H9 (cell line): ENCODE measurements around the gene ADAMTS17. TPM values are rescaled to one million over a fixed set of nuclear protein-coding genes. Genes with fewer than 3 reads are reported as not detected.

Experiments used
- DNase-seq: peaks from one replicate; pipeline ENCODE4 v3.0.0-alpha.2; 2017
- H2AFZ ChIP-seq: one replicate; pipeline ENCODE4 v1.6.1; 2013; ENCODE audit warnings: mild to moderate bottlenecking, low read length, control low read depth, moderate library complexity
- H2AK5ac ChIP-seq: 2 replicates; pipeline ENCODE4 v1.6.1; 2013; ENCODE audit warnings: low read length, control low read depth, mixed read lengths; ENCODE audit not compliant: insufficient read length
- H2BK120ac ChIP-seq: one replicate; pipeline ENCODE4 v1.6.1; 2013; ENCODE audit warnings: low read depth, mild to moderate bottlenecking, low read length, control low read depth, inconsistent platforms; ENCODE audit not compliant: poor library complexity, severe bottlenecking
- H2BK12ac ChIP-seq: 2 replicates; pipeline ENCODE4 v1.6.1; 2013; ENCODE audit warnings: low read length, control low read depth, mixed read lengths, low read depth; ENCODE audit not compliant: insufficient read length
- H2BK15ac ChIP-seq: 2 replicates; pipeline ENCODE4 v1.6.1; 2013; ENCODE audit warnings: low read depth, low read length, control low read depth
- H2BK20ac ChIP-seq: one replicate; pipeline ENCODE4 v1.6.1; 2013; ENCODE audit warnings: low read depth, mild to moderate bottlenecking, low read length, control low read depth, inconsistent platforms; ENCODE audit not compliant: poor library complexity, severe bottlenecking
- H2BK5ac ChIP-seq: 2 replicates; pipeline ENCODE4 v1.6.1; 2013; ENCODE audit warnings: low read length, control low read depth, mixed read lengths; ENCODE audit not compliant: insufficient read length
- H3K14ac ChIP-seq: 2 replicates; pipeline ENCODE4 v1.6.1; 2013; ENCODE audit warnings: low read length, control low read depth; ENCODE audit not compliant: insufficient read depth
- H3K18ac ChIP-seq: 2 replicates; pipeline ENCODE4 v1.6.1; 2013; ENCODE audit warnings: low read depth, mild to moderate bottlenecking, mixed read lengths, low read length, control low read depth; ENCODE audit not compliant: insufficient read length
- H3K23ac ChIP-seq: 2 replicates; pipeline ENCODE4 v1.6.1; 2013; ENCODE audit warnings: low read length, control low read depth, mixed read lengths, low read depth; ENCODE audit not compliant: insufficient read length
- H3K23me2 ChIP-seq: 2 replicates; pipeline ENCODE4 v1.6.1; 2013; ENCODE audit warnings: low read depth, mild to moderate bottlenecking, mixed read lengths, low read length, control low read depth; ENCODE audit not compliant: insufficient read length, poor library complexity, severe bottlenecking
- H3K27ac ChIP-seq: 2 replicates; pipeline ENCODE4 v1.5.1; 2013; ENCODE audit warnings: low read length, control low read depth, mixed read lengths, low read depth; ENCODE audit not compliant: insufficient read length
- H3K27me3 ChIP-seq: 2 replicates; pipeline ENCODE4 v1.6.1; 2013; ENCODE audit warnings: low read length, control low read depth, inconsistent platforms; ENCODE audit not compliant: insufficient read depth
- H3K4ac ChIP-seq: 2 replicates; pipeline ENCODE4 v1.6.1; 2013; ENCODE audit warnings: low read depth, mild to moderate bottlenecking, control low read depth, inconsistent platforms, low read length, moderate library complexity
- H3K4me1 ChIP-seq: 2 replicates; pipeline ENCODE4 v1.6.1; 2013; ENCODE audit warnings: low read length, control low read depth, inconsistent platforms; ENCODE audit not compliant: insufficient read depth
- H3K4me2 ChIP-seq: 2 replicates; pipeline ENCODE4 v1.6.1; 2013; ENCODE audit warnings: low read length, control low read depth, mixed read lengths; ENCODE audit not compliant: insufficient read length, insufficient read depth
- H3K56ac ChIP-seq: 2 replicates; pipeline ENCODE4 v1.6.1; 2013; ENCODE audit warnings: low read depth, mild to moderate bottlenecking, mixed read lengths, low read length, control low read depth; ENCODE audit not compliant: insufficient read length
- H3K79me1 ChIP-seq: 2 replicates; pipeline ENCODE4 v1.6.1; 2013; ENCODE audit warnings: low read depth, mild to moderate bottlenecking, moderate library complexity, low read length, control low read depth, inconsistent platforms; ENCODE audit not compliant: insufficient read depth, poor library complexity, severe bottlenecking
- H3K79me2 ChIP-seq: 2 replicates; pipeline ENCODE4 v1.6.1; 2013; ENCODE audit warnings: low read length, control low read depth, inconsistent platforms; ENCODE audit not compliant: insufficient read depth
- H3K9ac ChIP-seq: 2 replicates; pipeline ENCODE4 v1.6.1; 2013; ENCODE audit warnings: low read length, control low read depth, mixed read lengths; ENCODE audit not compliant: insufficient read length; ENCODE audit errors: extremely low read depth
- H3K9me3 ChIP-seq: one replicate; pipeline ENCODE4 v1.6.1; 2013; ENCODE audit warnings: low read depth, low read length, inconsistent platforms; ENCODE audit not compliant: control insufficient read depth
- H3T11ph ChIP-seq: one replicate; pipeline ENCODE4 v1.6.1; 2013; ENCODE audit warnings: mild to moderate bottlenecking, low read length, control low read depth, inconsistent platforms
- H4K20me1 ChIP-seq: one replicate; pipeline ENCODE4 v1.6.1; 2013; ENCODE audit not compliant: control insufficient read depth, insufficient read length, insufficient read depth
- H4K5ac ChIP-seq: 2 replicates; pipeline ENCODE4 v1.6.1; 2013; ENCODE audit warnings: low read depth, mild to moderate bottlenecking, mixed read lengths, low read length, control low read depth; ENCODE audit not compliant: insufficient read length
- H4K8ac ChIP-seq: replicated peaks from 2 replicates; pipeline ENCODE4 v1.6.1; 2013; ENCODE audit warnings: low read length, control low read depth, mixed read lengths, low read depth; ENCODE audit not compliant: insufficient read length
- H4K91ac ChIP-seq: 2 replicates; pipeline ENCODE4 v1.6.1; 2013; ENCODE audit warnings: low read depth, mild to moderate bottlenecking, moderate library complexity, mixed read lengths, low read length, control low read depth; ENCODE audit not compliant: insufficient read length
- H3K27ac Mint-ChIP-seq, 3 experiments: 2 replicates in 2 of 3; 3 replicates in 1 of 3; pipeline ENCODE4 v1.8.0; 2020 to 2021; ENCODE audit warnings: mixed read lengths in 3 of 3, mild to moderate bottlenecking in 1 of 3, moderate library complexity in 1 of 3
- H3K27me3 Mint-ChIP-seq: 2 replicates; pipeline ENCODE4 v1.8.0; 2021; ENCODE audit warnings: low read depth, mild to moderate bottlenecking, moderate library complexity, mixed read lengths
- H3K36me3 Mint-ChIP-seq, 3 experiments: 2 replicates in 2 of 3; 3 replicates in 1 of 3; pipeline ENCODE4 v1.8.0; 2020 to 2021; ENCODE audit warnings: low read depth in 3 of 3, mixed read lengths in 3 of 3; ENCODE audit not compliant: insufficient read depth in 1 of 3
- H3K4me1 Mint-ChIP-seq, 2 experiments: 2 replicates each; pipeline ENCODE4 v1.8.0; 2020; ENCODE audit warnings: mixed read lengths in 2 of 2
- H3K4me3 Mint-ChIP-seq, 2 experiments: 2 replicates in 1 of 2; 3 replicates in 1 of 2; pipeline ENCODE4 v1.8.0; 2020 to 2021; ENCODE audit warnings: mild to moderate bottlenecking in 2 of 2, mixed read lengths in 2 of 2, moderate library complexity in 1 of 2
- H3K9me3 Mint-ChIP-seq, 2 experiments: 2 replicates in 1 of 2; 3 replicates in 1 of 2; pipeline ENCODE4 v1.8.0; 2020; ENCODE audit warnings: mild to moderate bottlenecking in 2 of 2, mixed read lengths in 2 of 2, moderate library complexity in 1 of 2
- WGBS: extraction: QIAGEN DNeasy Blood & Tissue Kit; methylation state at CpG from one replicate; pipeline ENCODE4 v1.1.7; 2013; ENCODE audit warnings: missing lambda C conversion rate, low lambda C conversion rate, mixed read lengths; ENCODE audit not compliant: insufficient read length; ENCODE audit errors: extremely low coverage; 5-methylcytosine and 5-hydroxymethylcytosine counted together
- total RNA-seq: library from RNA; stranded (reverse); gene quantifications from 2 replicates; pipeline ENCODE4 v1.2.1, GENCODE V29; 2021
- TF ChIP-seq, protein P1 (sequence below): fragments of 200-600 bp; sonication (generic); conservative IDR thresholded peaks from 3 replicates; pipeline ENCODE4 v1.8.0; 2021; ENCODE audit warnings: antibody characterized with exemption, mild to moderate bottlenecking

The ADAMTS17 gene
- total RNA-seq, 1 experiment from 2014 or later, result 2.9 TPM

DNA sequence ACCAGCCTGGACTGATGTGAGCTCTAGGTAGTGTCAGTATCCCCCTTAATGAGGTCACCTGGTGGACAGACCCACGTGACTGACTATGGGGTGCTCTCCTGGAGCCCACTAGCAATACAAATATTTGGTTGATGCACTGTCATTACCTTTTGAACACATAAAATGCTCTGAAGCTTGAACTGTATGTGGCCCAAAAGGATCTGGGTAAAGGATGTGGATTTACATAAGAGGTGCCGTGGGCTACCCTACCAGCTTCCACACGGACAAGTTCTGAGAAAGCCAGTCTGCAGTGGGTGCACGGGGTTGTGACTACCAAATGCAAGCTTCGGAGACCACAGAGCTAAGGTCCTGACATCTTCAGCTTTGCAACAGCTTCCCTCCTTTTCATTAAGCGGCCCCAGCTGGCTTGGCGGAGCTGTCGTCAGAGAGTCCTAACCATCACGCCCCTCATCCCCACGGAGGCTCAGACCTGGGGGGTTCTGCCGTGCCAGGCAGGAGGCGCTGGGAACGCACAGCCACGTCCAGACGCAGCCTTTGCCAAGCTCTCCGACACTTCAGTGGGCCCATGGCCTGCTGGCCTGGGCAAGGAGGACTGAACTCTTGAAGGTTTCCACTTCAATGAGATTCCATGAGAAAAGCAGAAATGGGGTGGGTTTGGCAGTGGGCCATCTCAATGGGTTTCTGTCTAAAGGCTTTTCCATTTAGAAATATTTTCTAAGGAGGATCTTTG, 228.3 kb downstream of the ADAMTS17 start:
- no peak overlapping the region for H3K9ac ChIP-seq
- H2AFZ ChIP-seq, result no peak overlapping the region
- H3T11ph ChIP-seq, result no peak overlapping the region
- H3K18ac ChIP-seq, result no peak overlapping the region
- no peak for DNase-seq
- peaks cover 2% of the 10 kb centered on the region for H3K27me3 Mint-ChIP-seq
- no peak overlapping the region for H2BK5ac ChIP-seq
- no peak overlapping the region for H4K5ac ChIP-seq
- no peak overlapping the region for H3K56ac ChIP-seq
- H2BK20ac ChIP-seq, result no peak overlapping the region
- H3K23ac ChIP-seq, result no peak overlapping the region
- no peaks in the 10 kb centered on the region for H3K36me3 Mint-ChIP-seq
- H3K27ac ChIP-seq, result no peak overlapping the region
- H3K9me3 ChIP-seq, result no peaks in the 10 kb centered on the region
- no peak overlapping the region for H2AK5ac ChIP-seq
- TF ChIP-seq, protein P1, sequence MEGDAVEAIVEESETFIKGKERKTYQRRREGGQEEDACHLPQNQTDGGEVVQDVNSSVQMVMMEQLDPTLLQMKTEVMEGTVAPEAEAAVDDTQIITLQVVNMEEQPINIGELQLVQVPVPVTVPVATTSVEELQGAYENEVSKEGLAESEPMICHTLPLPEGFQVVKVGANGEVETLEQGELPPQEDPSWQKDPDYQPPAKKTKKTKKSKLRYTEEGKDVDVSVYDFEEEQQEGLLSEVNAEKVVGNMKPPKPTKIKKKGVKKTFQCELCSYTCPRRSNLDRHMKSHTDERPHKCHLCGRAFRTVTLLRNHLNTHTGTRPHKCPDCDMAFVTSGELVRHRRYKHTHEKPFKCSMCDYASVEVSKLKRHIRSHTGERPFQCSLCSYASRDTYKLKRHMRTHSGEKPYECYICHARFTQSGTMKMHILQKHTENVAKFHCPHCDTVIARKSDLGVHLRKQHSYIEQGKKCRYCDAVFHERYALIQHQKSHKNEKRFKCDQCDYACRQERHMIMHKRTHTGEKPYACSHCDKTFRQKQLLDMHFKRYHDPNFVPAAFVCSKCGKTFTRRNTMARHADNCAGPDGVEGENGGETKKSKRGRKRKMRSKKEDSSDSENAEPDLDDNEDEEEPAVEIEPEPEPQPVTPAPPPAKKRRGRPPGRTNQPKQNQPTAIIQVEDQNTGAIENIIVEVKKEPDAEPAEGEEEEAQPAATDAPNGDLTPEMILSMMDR, result no peak
- H4K20me1 ChIP-seq, result no peaks in the 10 kb centered on the region
- H3K27ac Mint-ChIP-seq, result no peak overlapping the region
- no peak overlapping the region for H2BK12ac ChIP-seq
- no peak overlapping the region for H3K4me3 Mint-ChIP-seq
- no peak overlapping the region for H2BK120ac ChIP-seq
- no CpG with 5 or more reads among the region's 16 CpGs for WGBS
- H3K4me1 ChIP-seq, result no peaks in the 10 kb centered on the region
- no peaks in the 10 kb centered on the region for H3K79me2 ChIP-seq
- no peak overlapping the region for H2BK15ac ChIP-seq
- no peaks in the 10 kb centered on the region for H3K27me3 ChIP-seq
- peaks cover 10 to 18% of the 10 kb centered on the region in 2 experiments for H3K4me1 Mint-ChIP-seq
- H4K91ac ChIP-seq, result no peak overlapping the region
- H3K4ac ChIP-seq, result no peak overlapping the region
- H3K23me2 ChIP-seq, result no peaks in the 10 kb centered on the region
- H3K4me2 ChIP-seq, result no peak overlapping the region
- H3K9me3 Mint-ChIP-seq, result peaks cover 0 to 1% of the 10 kb centered on the region in 2 experiments; a peak in 2 of 5 replicates
- no peak overlapping the region for H3K14ac ChIP-seq
- H4K8ac ChIP-seq, result no peak overlapping the region
- no peaks in the 10 kb centered on the region for H3K79me1 ChIP-seq
